Duodenal mucosa (tissue), 2 donors: Measurements from ENCODE around the gene TMEM175.

Experiments
- H3K27ac ChIP-seq: one replicate; pipeline ENCODE4 v1.7.0; 2013; ENCODE audit warnings: low read depth, low read length
- H3K27me3 ChIP-seq, 2 donors: one replicate each; pipeline ENCODE4 v1.7.0; 2013; ENCODE audit warnings: low read length in 2 of 2, control low read depth in 1 of 2; ENCODE audit not compliant: insufficient read depth in 2 of 2, control insufficient read depth in 1 of 2
- H3K36me3 ChIP-seq, 2 donors: one replicate each; pipeline ENCODE4 v1.7.0; 2013; ENCODE audit warnings: low read length in 2 of 2, control low read depth in 1 of 2; ENCODE audit not compliant: insufficient read depth in 2 of 2, control insufficient read depth in 1 of 2
- H3K4me1 ChIP-seq, 2 donors: one replicate each; pipeline ENCODE4 v1.7.0; 2013; ENCODE audit warnings: low read length in 2 of 2, control low read depth in 1 of 2; ENCODE audit not compliant: insufficient read depth in 2 of 2, control insufficient read depth in 1 of 2
- H3K4me3 ChIP-seq, 2 donors: one replicate each; pipeline ENCODE4 v1.7.0; 2013; ENCODE audit warnings: low read length in 2 of 2, low read depth in 1 of 2
- H3K9ac ChIP-seq, 2 donors: one replicate each; pipeline ENCODE4 v1.7.0; 2013; ENCODE audit warnings: low read length in 2 of 2, low read depth in 1 of 2
- H3K9me3 ChIP-seq, 2 donors: one replicate each; pipeline ENCODE4 v1.7.0; 2013; ENCODE audit warnings: low read length in 2 of 2, control low read depth in 1 of 2; ENCODE audit not compliant: control insufficient read depth in 1 of 2

The TMEM175 gene

DNA sequence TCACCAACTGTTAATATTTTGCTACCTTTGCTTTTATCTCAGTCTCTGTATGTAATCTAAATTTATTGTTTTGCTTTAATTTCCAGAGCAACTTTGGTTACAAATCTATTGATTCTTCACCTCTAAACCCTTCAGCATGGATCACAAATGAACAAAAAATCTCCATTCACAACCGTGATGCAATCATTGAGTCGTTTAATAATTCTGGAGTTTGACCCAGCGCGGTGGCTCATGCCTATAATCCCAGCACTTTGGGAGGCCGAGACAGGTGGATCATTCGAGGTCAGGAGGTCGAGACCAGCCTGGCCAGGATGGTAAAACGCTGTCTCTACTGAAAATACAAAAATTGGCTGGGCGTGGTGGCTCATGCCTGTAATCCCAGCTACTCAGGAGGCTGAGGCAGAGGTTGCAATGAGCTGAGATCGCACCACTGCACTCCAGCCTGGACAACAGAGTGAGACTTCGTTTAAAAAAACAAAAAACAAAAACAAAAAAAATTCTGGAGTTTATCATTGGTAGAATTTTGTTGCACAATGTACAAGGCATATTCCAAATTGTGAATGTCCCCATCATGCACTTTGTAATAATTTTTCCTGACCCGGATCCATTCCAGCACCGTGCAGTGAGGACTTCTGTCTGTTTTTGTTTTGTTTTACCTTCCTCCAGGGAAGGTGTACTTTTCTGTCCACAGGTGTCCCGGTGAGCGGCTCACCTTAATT is 52.2 kb downstream of the TMEM175 start:
- no peak overlapping the region for H3K27ac ChIP-seq

DNA sequence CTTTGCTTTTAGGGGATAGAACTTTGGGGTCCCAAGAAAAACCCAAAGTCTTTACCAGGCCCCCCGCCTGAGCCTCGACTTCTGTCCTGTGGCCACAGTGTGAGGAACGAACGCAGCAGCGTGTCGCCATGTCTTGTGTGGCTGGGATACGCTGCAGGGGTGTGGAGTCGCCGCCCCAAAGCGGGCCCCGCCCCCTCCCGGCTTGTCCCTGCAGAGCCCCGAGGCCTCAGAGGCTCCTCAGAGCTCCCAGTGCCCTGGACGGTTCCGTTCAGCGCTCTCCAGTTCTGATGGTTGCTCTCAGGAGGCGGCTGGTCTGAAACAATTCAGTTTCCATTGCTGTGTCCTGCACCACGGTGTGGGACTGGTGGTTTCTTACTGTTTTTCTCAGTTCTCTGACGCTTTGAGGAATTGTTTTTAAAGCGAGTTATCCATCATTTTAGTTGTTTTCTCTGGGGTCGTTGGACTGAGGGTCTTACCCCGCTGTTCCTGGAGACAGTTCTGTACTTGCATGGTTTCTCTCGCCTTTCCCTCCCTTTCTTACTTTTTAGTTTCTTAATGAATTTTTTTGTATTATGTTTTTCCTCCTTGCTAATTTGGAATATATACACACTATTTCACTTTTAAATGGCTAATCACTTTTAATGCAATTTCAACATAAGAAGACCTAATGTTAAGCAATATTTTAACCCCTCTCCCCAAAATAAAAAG is 53.0 kb downstream of the TMEM175 start:
- peak overlapping the region; percentile 65 to 67 for H3K4me3 ChIP-seq
- peak overlapping the region; percentile 20 to 46 for H3K9ac ChIP-seq
- H3K36me3 ChIP-seq = peaks cover 0 to 8% of the 10 kb centered on the region in 2 donors
- no peaks in the 10 kb centered on the region for H3K27me3 ChIP-seq
- H3K27ac ChIP-seq = no peak overlapping the region
- H3K9me3 ChIP-seq = no peaks in the 10 kb centered on the region
- peaks cover 30 to 31% of the 10 kb centered on the region in 2 donors for H3K4me1 ChIP-seq

More for the DNA sequence above, 52.2 kb downstream of the TMEM175 start:
- Histone ChIP-seq H3K36me3 (peaks cover 0 to under 1% of the 10 kb centered on the region in 2 donors), H3K4me1 (peaks cover 30 to 31% of the 10 kb centered on the region in 2 donors), H3K4me3 (peak overlapping the region; percentile 65 to 67), H3K27me3 (no peaks in the 10 kb centered on the region), H3K9ac (peak overlapping the region; percentile 20 to 46), H3K9me3 (no peaks in the 10 kb centered on the region)

DNA sequence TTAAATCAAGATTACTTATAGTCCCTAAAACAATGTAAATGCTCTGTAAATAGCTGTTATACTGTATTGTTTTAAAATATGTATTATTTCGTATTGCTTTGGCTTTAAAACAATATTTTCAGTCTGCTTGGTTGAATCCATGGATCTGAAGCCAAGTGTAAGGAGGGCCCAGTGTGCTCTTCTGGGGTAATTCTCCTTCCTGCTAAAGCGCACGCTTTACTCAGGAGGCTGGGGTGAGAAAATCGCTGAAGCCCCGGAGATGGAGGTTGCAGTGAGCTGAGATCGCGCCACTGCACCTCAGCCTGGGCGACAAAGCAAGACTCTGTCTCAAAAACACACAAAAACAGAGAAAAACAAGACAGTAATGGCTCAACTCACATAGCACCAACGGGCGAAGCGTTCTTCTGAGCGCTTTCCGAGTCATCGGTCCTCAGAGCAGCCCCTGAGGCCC is 54.2 kb downstream of the TMEM175 start:
- Histone ChIP-seq H3K36me3 (peaks cover 5 to 18% of the 10 kb centered on the region in 2 donors), H3K27me3 (no peaks in the 10 kb centered on the region), H3K4me3 (peak overlapping the region; percentile 74 to 85), H3K9me3 (no peaks in the 10 kb centered on the region), H3K27ac (no peak overlapping the region), H3K9ac (peak overlapping the region; percentile 71 to 80), H3K4me1 (peaks cover 30 to 31% of the 10 kb centered on the region in 2 donors)

DNA sequence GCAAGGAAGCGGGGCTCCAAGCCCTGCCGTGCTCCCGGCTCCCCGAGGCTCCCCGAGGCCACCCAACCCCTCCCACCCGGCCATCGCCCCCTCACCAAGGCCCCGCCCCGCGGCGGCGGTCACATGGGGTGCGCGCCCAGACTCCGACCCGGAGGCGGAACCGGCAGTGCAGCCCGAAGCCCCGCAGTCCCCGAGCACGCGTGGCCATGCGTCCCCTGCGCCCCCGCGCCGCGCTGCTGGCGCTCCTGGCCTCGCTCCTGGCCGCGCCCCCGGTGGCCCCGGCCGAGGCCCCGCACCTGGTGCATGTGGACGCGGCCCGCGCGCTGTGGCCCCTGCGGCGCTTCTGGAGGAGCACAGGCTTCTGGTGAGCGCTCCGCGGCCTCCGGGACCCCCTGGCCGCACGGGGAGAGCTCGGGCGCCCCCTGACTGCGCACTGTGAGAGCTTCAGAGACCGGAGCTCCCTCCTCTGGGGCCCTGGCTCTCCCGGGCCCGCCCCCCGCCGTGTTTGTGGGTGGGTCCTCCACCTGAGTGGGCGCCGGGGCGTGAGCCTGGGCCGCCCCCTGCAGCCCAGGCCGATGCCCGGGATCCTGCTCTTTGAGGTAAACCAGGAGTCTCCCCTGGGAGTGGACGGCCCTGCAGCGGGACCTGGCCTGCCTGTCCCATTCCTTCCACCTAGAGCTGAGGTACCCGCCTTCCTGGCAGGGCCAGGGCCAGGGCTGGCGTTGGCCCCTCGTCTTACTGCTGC is 54.8 kb downstream of the TMEM175 start, which contains the start of gene IDUA:
Gene IDUA, plus strand, starts transcription at position 166 of the 745 bp plus-strand sequence. Its CDS starts 41 bp downstream, at position 207.
- no peaks in the 10 kb centered on the region for H3K27me3 ChIP-seq
- H3K9ac ChIP-seq = peak within 1 kb of the TSS; percentile 71 to 80
- peak within 1 kb of the TSS; percentile 74 to 85 for H3K4me3 ChIP-seq
- no peaks in the 10 kb centered on the region for H3K9me3 ChIP-seq
- peaks cover 34% of the 10 kb centered on the region in 2 donors for H3K4me1 ChIP-seq
- no peak within 1 kb of the TSS for H3K27ac ChIP-seq
- H3K36me3 ChIP-seq = peaks cover 5 to 22% of the 10 kb centered on the region in 2 donors

DNA sequence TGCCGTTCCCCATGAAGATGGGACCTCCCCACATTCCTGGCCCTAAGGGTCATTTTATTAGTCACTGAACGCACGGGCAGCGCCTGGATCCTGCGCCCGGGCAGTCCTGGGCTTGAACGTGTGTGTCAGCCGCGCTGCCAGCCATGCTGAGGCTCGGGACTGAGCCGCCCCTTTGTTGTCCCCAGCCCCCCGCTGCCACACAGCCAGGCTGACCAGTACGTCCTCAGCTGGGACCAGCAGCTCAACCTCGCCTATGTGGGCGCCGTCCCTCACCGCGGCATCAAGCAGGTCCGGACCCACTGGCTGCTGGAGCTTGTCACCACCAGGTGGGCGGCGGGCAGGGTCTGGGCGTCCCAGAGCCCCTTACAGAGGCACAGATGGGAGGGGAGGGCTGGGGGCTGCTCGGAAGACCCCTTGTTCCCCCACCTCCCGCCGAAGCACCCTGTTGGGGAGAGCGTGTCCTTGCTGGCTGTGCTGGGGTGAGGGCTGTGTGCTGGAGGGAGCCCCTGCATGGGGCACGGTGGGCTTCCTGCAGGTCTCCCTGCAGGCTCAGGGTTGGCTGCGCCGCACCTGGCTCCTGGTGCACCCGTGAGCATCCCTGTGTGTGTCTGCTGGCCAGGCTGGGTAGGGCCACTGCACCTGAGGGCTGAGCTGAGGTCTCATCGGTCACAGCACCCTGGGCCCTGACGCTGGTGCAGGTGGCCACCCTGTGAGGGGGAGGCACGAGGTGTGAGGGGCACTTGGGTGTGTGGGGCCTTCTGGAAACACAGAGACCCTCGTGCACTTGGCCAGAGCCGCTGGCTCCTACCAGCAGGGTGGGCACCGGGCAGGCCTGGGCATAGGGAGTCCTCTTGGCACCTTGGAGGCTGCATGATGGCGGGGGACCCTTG is 55.6 kb downstream of the TMEM175 start:
- H3K4me3 ChIP-seq = peak overlapping the region; percentile 74 to 85
- peaks cover 40% of the 10 kb centered on the region in 2 donors for H3K4me1 ChIP-seq
- no peaks in the 10 kb centered on the region for H3K9me3 ChIP-seq
- no peaks in the 10 kb centered on the region for H3K27me3 ChIP-seq
- peaks cover 5 to 22% of the 10 kb centered on the region in 2 donors for H3K36me3 ChIP-seq
- no peak overlapping the region for H3K27ac ChIP-seq
- H3K9ac ChIP-seq = peak overlapping the region; percentile 63 to 80

DNA sequence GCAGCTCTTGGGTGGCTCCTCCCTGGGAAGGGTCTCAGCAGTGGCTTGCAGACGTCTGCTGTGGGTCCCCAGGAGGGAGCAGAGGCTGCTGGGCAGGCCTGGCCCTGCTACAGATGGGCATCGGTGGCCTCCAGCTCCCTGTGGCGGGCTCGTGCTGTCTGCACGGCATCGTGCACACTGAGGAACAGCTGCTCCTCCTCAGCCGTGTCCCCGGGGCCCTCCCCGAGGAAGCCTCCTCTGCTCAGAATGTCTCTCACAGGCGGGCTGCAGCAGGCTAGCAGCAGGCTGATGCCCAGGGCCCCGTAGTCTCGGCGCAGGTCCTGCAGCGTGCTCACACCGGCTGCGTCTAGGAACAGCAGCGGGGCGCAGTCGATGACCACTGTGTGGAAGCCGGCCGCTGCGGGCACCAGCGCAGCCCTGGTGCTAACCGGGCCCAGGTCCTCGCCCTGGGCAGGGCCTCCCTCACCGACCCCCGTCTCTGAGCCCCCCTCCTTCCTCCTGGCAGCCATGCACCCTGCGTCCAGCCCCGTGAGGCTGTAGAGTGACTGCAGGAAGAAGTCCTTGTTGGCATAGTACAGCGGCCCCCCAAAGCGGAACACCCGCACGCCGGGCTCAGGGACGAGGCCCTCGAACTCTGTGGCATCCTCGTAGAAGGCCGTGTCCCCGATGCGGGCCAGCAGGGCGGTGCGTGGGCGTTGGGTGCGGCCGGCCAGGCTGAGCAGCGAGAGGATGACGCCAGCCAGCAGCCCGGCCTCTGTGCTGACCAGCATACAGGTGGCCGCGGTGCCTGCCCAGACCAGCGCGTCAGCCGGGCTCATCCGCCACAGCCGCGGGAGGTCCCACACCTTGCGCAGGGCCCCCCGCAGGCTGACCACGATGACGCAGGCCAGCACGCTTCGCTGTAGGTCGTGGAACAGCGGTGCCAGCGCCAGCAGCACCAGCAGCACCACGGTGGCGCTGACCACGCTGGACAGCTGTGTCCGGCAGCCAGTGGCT is 56.8 kb downstream of the TMEM175 start:
- H3K9me3 ChIP-seq = no peaks in the 10 kb centered on the region
- no peak overlapping the region for H3K27ac ChIP-seq
- no peak overlapping the region for H3K4me3 ChIP-seq
- no peak overlapping the region for H3K9ac ChIP-seq
- peaks cover 5 to 22% of the 10 kb centered on the region in 2 donors for H3K36me3 ChIP-seq
- H3K27me3 ChIP-seq = no peaks in the 10 kb centered on the region
- H3K4me1 ChIP-seq = peaks cover 43 to 48% of the 10 kb centered on the region in 2 donors

DNA sequence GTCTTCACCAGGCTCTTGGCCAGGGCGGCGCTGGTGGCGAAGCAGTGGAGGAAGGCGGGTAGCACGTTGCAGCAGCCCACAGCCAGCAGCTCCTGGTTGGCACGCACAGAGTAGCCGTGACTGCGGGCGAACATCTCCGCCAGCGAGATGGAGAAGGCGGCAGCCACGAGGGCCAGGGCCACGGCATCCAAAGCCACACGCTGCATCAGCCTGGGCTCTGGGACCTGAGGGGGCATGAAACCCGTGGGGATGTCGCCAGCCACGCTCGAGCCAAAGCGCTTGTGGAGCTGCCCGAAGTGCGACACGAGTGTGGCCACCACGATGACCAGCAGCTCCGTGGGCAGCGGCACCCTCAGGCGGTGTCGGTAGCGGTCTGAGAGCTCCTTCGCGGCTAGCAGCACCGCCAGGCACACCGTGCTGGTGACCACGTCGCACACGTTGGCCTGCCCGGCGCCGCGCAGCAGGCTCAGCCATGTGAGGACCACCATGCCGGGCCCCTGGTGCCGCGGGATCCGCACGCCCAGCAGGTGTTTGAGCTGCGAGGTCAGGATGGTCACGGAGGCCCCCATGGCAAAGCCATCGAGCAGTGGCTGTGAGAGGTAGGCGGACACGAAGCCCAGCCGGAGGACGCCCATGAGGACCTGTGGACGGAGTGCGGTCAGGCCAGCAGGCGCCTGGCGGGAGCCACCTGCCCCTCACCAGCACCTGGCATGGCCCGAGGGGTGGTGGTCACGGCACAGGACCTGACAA is 57.6 kb downstream of the TMEM175 start:
- Histone ChIP-seq H3K9me3 (no peaks in the 10 kb centered on the region), H3K36me3 (peaks cover 5 to 22% of the 10 kb centered on the region in 2 donors), H3K27me3 (no peaks in the 10 kb centered on the region), H3K4me1 (peaks cover 36 to 43% of the 10 kb centered on the region in 2 donors), H3K27ac (no peak overlapping the region), H3K9ac (no peak overlapping the region), H3K4me3 (no peak overlapping the region)

DNA sequence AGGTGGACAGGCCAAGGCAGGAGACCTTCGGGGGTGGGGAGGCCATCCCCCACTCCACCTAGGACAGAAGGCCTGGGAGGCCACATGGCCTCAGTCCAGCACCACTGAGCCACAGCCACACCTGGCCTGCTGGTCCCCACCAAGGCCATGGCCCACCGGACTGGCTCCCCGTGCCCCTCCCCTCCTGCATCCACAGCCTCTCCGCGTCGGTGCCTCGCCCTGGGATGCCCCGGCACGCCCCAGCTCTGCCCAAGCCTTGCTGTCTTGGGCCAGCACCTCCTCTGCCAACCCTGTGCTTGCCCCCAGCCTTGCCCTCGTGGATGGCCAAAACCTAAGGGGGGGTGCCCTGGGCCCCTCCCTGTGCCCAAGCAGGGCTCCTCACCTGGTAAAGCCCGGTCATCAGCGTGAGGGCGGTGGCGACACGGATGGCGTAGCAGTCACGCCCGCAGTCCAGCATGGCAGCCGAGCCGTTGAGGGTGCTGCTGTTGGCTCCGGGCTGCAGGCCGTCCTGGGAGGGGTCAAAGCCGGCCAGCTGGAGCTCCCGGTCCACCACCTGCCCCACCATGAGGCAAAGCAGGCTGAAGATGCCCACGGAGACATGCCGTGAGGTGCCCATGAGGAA is 58.6 kb downstream of the TMEM175 start:
- H3K4me1 ChIP-seq = peaks cover 31 to 36% of the 10 kb centered on the region in 2 donors
- no peak overlapping the region for H3K9ac ChIP-seq
- H3K27ac ChIP-seq = no peak overlapping the region
- peaks cover 5 to 22% of the 10 kb centered on the region in 2 donors for H3K36me3 ChIP-seq
- no peaks in the 10 kb centered on the region for H3K27me3 ChIP-seq
- H3K9me3 ChIP-seq = no peaks in the 10 kb centered on the region
- no peak overlapping the region for H3K4me3 ChIP-seq
